SK-N-SH (cell line): ENCODE measurements around the gene KIRREL1.

ENCODE experiments used
- EP300 ChIP-seq, 2 experiments: IDR thresholded peaks; 2 replicates each; pipeline versions ENCODE4 v1.4.0 to v1.6.1; 2012; ENCODE audit warnings: borderline replicate concordance in 1 of 2, low read depth in 1 of 2, low read length in 1 of 2
- GABPA ChIP-seq: IDR thresholded peaks from 2 replicates; pipeline ENCODE4 v1.4.0; 2012; ENCODE audit warnings: low read depth, mild to moderate bottlenecking
- POLR2AphosphoS5 ChIP-seq: IDR thresholded peaks from 2 replicates; pipeline ENCODE4 v1.6.1; 2012; ENCODE audit warnings: low read depth, low read length
- RCOR1 ChIP-seq: fragments of 150-350 bp; IDR thresholded peaks from 2 replicates; pipeline ENCODE4 v1.6.1; 2017; ENCODE audit warnings: antibody characterized with exemption, low read length
- REST ChIP-seq: IDR thresholded peaks from 2 replicates; pipeline ENCODE4 v1.6.1; 2012; ENCODE audit warnings: mild to moderate bottlenecking, low read depth, low read length, moderate library complexity
- SIN3A ChIP-seq: IDR thresholded peaks from 2 replicates; pipeline ENCODE4 v1.6.1; 2012; ENCODE audit warnings: low read depth, mild to moderate bottlenecking, low read length, moderate library complexity, borderline replicate concordance
- YY1 ChIP-seq: IDR thresholded peaks from 2 replicates; pipeline ENCODE4 v1.4.0; 2012; ENCODE audit warnings: low read depth, mild to moderate bottlenecking
- TF ChIP-seq, protein P1 (sequence below): fragments of 200-600 bp; sonication (generic); IDR thresholded peaks from 2 replicates; pipeline ENCODE4 v1.6.1; 2017; ENCODE audit warnings: antibody characterized with exemption, mild to moderate bottlenecking, moderate library complexity
- TF ChIP-seq, protein P2 (sequence below): IDR thresholded peaks from 2 replicates; pipeline ENCODE4 v1.4.0; 2012; ENCODE audit warnings: low read depth

- TF ChIP-seq EP300 (IDR thresholded peaks at IDR 0.05; ENCODE audit: borderline replicate concordance in 1 of 2, low read depth in 1 of 2, low read length in 1 of 2) (no peak), SIN3A (no peak), GABPA (no peak), REST (no peak), RCOR1 (no peak), YY1 (no peak), POLR2AphosphoS5 (no peak)
- TF ChIP-seq, protein P1, sequence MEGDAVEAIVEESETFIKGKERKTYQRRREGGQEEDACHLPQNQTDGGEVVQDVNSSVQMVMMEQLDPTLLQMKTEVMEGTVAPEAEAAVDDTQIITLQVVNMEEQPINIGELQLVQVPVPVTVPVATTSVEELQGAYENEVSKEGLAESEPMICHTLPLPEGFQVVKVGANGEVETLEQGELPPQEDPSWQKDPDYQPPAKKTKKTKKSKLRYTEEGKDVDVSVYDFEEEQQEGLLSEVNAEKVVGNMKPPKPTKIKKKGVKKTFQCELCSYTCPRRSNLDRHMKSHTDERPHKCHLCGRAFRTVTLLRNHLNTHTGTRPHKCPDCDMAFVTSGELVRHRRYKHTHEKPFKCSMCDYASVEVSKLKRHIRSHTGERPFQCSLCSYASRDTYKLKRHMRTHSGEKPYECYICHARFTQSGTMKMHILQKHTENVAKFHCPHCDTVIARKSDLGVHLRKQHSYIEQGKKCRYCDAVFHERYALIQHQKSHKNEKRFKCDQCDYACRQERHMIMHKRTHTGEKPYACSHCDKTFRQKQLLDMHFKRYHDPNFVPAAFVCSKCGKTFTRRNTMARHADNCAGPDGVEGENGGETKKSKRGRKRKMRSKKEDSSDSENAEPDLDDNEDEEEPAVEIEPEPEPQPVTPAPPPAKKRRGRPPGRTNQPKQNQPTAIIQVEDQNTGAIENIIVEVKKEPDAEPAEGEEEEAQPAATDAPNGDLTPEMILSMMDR = no peak
- TF ChIP-seq, protein P2, sequence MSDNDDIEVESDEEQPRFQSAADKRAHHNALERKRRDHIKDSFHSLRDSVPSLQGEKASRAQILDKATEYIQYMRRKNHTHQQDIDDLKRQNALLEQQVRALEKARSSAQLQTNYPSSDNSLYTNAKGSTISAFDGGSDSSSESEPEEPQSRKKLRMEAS = no peak
These were observed 105.7 kb downstream of the KIRREL1 start for GRCh38 chr1:158099185-158099584.
